ENCODE data around the gene RNF44.

DNA sequence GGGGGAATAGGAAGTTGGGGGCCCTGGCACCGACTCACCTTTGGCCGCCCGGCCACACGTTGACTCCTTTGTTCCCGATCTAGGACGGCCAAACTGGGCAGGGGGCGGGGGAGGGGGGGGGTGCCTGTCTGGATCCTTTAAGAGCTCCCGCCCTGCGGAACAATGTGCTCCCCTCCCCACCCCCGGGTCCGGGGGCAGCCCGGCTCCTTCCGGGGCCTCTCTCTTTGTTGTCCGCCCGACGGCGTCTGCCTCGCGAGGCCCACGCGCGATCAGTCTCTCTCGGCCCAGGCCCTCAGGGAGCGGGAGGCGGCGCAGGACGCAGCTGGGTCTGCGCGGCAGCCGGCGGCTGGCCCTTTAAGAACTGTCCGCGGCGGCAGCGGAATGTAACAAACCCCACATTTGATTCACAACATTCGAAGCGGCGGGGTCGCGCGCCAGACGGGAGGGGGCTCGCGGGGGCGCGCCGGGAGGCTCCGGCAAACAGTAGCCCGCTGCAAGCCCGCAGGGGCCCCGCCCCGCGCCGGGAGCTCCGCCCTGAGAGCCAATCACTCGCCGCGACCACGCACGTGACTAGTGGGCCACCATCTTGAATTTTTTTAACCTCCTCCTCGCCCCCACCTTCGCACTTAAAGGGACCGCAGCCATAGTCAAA is at the start of gene RNF44:
- TF ChIP-seq, protein P1, sequence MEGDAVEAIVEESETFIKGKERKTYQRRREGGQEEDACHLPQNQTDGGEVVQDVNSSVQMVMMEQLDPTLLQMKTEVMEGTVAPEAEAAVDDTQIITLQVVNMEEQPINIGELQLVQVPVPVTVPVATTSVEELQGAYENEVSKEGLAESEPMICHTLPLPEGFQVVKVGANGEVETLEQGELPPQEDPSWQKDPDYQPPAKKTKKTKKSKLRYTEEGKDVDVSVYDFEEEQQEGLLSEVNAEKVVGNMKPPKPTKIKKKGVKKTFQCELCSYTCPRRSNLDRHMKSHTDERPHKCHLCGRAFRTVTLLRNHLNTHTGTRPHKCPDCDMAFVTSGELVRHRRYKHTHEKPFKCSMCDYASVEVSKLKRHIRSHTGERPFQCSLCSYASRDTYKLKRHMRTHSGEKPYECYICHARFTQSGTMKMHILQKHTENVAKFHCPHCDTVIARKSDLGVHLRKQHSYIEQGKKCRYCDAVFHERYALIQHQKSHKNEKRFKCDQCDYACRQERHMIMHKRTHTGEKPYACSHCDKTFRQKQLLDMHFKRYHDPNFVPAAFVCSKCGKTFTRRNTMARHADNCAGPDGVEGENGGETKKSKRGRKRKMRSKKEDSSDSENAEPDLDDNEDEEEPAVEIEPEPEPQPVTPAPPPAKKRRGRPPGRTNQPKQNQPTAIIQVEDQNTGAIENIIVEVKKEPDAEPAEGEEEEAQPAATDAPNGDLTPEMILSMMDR (IDR thresholded peaks at IDR 0.05; ENCODE audit: low read depth, low read length, missing input control) = no peak
- no peak for TF ChIP-seq FOXA1 (IDR thresholded peaks at IDR 0.05)
- TF ChIP-seq, protein P2, sequence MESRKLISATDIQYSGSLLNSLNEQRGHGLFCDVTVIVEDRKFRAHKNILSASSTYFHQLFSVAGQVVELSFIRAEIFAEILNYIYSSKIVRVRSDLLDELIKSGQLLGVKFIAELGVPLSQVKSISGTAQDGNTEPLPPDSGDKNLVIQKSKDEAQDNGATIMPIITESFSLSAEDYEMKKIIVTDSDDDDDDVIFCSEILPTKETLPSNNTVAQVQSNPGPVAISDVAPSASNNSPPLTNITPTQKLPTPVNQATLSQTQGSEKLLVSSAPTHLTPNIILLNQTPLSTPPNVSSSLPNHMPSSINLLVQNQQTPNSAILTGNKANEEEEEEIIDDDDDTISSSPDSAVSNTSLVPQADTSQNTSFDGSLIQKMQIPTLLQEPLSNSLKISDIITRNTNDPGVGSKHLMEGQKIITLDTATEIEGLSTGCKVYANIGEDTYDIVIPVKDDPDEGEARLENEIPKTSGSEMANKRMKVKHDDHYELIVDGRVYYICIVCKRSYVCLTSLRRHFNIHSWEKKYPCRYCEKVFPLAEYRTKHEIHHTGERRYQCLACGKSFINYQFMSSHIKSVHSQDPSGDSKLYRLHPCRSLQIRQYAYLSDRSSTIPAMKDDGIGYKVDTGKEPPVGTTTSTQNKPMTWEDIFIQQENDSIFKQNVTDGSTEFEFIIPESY (IDR thresholded peaks at IDR 0.05) = no peak

Measured in liver (tissue), 2 donors.